ENCODE data around the gene DIDO1. TPM values are rescaled to one million over a fixed set of nuclear protein-coding genes. Genes with fewer than 3 reads are reported as not detected.
A peak's percentile ranks its signal among the peaks of the same experiment; 100 is the strongest.
"Not testable (repeated sequence)": the region's sequence is repeated elsewhere in the genome, so short reads cannot be mapped to it uniquely, and the experiment has no call there.

The DIDO1 gene
- total RNA-seq, 1 donor from 2014 or later = 47.5 TPM

GRCh38 chr20:62878244-62879038 lies 47.9 kb downstream of the DIDO1 start:
- DNase-seq = no peak

DNA sequence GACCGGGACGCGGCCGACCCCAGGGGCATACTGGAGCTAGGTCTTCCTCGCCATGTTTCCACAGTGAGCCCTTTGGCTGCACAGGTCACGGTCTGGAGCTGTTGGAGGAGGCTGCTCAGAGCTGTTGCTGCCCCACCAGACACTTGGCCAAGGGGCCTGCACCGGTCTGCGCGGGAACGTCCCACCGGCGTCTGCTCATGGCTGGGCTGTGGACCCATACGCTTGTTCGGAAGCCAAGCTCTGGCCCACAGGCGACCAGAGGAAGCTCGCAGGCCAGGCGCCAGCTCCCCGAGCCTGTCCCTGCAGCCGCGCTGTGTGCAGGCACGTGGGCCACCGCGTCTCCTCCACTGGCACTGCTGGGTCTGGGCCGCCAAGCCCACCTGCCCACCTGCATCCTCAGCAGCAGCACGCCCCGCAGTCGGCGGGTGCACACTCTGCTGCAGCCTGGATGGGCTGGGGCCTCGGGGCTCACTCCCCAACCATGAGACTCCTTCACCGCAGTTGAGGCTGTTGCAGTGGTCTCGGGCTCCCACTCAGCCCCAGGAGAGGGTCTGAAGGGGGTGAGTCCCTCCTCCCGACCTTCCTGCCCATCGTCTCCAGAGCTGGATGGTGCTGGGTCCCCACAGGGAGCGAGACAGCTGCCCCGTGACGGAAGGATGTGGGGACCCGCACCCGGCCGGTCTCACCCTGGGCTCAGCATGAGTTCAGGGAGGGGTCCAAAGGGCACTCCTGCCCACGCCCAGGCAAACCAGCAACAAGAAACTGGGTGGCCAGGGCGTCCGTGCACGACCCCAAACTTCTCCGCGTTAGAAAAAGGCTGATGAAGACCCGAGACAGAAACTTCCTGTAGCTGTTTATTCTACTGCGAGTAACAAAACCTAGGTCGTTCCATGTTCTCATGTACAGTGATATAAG lies 49.1 kb downstream of the DIDO1 start:
- peak; percentile 93 for DNase-seq

- no peak for DNase-seq
These were observed 49.8 kb downstream of the DIDO1 start for GRCh38 chr20:62876501-62876901.

DNA sequence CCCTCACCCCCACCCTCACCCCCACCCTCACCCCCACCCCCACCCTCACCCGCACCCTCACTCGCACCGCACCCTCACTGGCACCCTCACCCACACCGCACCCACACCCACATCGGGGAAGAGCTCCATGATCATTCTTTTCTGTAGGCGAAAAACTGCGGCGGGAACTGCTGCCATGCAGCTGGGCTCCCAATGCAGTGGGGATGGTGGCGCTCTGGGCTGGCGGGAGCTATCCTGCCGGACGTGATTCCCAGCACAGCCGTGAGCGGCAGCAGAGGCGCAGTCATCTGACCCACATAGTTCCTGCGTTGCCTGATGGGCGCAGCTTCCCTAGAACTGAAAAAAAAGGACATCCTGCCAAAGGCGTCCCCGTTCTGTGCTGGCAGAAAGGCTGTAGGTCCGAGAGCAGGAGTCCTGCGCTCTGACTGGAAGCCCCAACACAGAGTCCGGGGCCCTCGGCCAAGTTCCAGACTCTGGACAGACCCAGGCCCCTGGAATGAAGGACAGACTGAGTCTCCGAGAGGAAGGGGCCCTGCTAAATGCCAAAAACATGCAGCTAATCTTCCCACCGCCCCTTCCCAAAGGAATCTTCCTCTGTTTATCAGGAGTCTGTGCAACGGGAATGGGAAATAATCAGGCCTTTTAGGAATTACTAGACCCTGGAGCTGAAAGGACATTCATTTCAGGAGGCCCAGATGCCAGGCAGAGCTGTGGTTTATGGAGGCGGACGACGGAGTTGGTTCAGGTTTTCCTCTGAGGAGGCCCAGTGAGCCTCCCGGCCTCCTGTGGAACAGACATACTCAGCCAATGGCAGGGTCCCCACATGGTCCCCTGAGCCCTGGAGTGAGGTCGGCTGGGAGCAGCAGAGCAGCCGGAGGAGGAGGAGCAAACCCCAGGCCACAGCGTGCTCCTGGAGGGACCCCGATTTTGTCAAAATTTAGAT lies 50.6 kb downstream of the DIDO1 start:
- DNase-seq = peak; percentile 93

DNA sequence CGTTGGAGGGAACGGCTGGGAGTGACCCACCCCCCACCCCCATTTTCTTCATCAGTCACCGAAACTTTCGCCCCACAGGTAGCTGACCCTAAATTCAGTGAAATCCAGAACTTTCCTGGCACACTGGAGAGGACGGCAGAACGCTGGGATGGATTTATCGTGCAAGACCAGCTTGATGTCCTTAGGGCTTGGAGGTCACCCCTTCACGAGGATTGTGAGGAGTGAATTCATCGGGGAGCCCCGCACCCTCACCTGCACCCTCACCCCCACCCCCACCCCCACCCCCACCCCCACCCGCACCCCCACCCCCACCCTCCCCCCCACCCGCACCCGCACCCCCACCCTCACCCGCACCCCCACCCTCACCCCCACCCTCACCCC lies 51.4 kb downstream of the DIDO1 start:
- DNase-seq = no peak

DNA sequence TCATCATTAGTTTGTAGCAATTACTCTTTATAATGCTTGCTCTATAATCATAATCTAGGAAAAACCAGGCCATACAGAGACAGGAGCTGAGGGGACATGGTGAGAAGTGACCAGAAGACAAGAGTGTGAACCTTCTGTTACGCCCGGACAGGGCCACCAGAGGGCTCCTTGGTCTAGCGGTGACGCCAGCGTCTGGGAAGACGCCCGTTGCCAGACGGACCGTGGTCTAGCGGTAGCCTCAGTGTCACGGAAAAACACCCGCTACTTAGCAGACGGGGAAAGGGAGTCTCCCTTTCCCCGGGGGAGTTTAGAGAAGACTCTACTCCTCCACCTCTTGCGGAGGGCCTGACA lies 52.6 kb downstream of the DIDO1 start:
- DNase-seq = peak; percentile 72

DNA sequence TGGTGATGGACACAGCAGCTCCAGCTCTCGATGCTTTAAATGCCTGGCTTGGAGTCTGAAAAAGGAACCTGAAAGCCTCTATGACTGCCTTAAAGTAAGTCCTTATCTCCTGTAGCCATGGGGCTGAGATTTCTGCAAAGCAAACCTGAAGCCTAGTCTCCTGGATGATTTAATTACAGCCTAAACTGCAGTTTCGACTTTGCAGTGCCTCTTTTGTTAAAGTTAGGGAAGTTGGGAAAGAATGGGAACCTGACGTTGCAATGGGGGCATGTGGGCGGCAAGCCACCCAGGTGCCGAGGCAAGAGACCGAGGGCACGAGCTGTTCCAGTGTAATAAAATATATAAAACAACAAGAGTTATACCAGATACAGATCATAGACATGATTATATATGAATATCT lies 53.0 kb downstream of the DIDO1 start:
- DNase-seq = no peak

DNA sequence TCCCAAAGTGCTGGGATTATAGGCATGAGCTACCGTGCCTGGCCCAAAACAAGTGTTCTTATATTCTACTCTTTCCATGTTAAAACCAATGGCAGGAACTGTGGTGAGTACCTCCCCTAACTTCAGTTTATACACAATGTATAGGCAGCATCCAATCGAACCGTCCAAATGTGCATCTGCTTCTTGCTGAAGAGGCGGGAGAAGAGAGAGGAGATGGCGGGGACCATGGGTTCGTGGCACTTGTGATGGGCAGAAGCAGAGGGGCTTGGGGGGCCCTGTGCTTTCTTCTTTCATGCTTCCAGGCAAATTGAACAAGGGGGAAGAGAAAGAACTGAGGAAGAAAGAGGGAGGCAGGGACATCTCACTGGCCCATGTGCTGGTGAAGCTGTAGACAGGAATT lies 53.4 kb downstream of the DIDO1 start:
- DNase-seq = no peak

DNA sequence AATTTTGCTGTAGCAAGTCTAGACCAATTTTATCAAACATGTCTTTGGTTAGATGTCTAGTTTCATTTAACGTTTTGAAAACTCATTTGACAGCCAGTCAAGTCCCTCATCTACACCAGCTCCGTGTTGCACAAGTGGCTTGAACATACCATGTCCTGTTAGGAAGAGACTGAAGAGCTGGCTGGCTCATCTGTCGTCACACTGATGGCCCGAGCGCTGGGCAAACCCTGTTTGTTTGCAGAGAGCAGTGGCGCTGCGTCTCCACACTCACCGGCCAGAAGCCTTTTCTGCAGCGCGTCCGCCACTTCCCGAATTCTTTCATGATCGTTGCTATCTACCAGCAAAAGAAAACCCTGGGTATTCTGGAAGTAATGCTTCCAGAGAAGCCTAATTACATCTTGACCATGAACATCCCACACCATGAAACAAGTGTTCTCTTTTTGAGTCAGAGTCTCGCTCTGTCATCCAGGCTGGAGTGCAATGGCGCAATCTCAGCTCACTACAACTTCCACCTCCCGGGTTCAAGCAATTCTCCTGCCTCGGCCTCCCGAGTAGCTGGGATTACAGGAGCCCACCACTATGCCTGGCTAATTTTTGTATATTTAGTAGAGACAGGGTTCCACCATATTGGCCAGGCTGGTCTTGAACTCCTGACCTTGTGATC lies 54.0 kb downstream of the DIDO1 start:
- DNase-seq = no peak

DNA sequence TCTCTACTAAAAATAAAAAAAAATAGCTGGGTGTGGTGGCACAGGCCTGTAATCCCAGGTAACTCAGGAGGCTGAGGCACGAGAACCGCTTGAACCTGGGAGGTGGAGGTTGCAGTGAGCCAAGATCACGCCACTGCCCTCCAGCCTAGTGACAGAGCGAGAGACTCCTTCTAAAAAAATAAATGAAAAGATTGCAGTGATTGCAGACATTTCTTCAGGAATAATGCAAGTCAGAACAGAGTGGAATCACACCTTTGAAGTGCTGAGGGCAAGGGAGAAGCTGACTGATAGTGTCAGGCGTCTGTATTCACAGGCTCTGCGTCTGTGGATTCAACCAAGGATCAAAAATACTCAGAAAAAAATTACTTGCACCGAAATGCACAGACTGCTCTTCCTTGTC lies 62.1 kb downstream of the DIDO1 start:
- DNase-seq = no peak

GRCh38 chr20:62861726-62862336 lies 64.5 kb downstream of the DIDO1 start, which contains the start of gene TCFL5:
TSS of gene TCFL5 (minus strand) at chr20:62861822. CDS start at chr20:62861670, 152 bp downstream.
- peak; percentile 94 for DNase-seq

DNA sequence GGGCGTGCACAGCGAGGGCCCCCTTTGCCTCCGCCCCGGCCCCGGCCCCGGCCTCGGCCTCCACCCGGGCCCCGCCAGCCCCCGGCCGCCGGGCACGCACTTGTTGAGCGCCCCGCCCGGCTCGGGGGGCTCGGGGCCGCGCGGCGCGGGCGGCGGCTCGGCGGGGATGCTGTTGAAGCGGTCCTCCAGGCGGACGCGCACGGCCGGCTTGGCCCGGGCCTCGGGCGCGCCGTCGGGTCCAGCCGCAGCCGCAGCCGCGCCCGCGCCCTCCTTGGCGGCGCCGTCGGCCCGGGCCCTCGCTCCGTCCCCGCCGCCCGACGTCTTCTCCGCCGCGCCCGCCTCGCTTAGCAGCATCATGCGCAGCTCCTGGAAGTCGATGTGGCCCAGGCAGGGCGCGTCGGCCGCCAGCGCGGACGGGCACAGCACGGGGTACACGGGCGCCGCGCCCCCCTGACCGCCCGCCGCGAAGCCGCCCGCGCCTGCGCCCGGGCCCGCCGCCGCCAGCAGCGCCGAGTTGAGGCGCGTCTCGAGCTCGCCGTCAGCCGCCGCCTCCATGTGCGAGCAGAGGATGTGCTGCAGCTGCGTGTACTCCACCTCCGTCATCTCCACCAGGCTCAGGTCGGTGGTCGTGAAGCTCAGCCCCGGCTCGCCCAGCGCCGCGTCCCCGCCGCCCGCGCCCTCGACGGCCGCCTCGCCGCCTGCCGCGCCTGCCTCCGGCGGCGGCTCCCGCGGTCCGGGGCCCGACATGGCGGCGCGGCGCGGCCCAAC lies 65.2 kb downstream of the DIDO1 start:
- DNase-seq = peak; percentile 42

GRCh38 chr20:62860391-62860923 lies 65.8 kb downstream of the DIDO1 start:
- peak; percentile 65 for DNase-seq

- no peak for DNase-seq
These were observed 66.6 kb downstream of the DIDO1 start for GRCh38 chr20:62859721-62860120.

- DNase-seq = peak; percentile 46
These were observed 68.1 kb downstream of the DIDO1 start for GRCh38 chr20:62858058-62858830.

- no peak for DNase-seq
These were observed 69.2 kb downstream of the DIDO1 start for GRCh38 chr20:62856931-62857619.

- no peak for DNase-seq
These were observed 71.2 kb downstream of the DIDO1 start for GRCh38 chr20:62855120-62855519.

GRCh38 chr20:62854121-62854520 lies 72.2 kb downstream of the DIDO1 start:
- no peak for DNase-seq

GRCh38 chr20:62853304-62853703 lies 73.0 kb downstream of the DIDO1 start:
- not testable (repeated sequence) for DNase-seq

All from dermis blood vessel endothelial cell (primary cell).